Adipose tissue (tissue), 3 donors: ENCODE data around the gene FAM186B. TPM values are rescaled to one million over a fixed set of nuclear protein-coding genes. Genes with fewer than 3 reads are reported as not detected.

Source experiments
- H3K27ac ChIP-seq: one replicate; pipeline ENCODE4 v1.5.1; 2013; ENCODE audit warnings: low read depth, low read length
- WGBS, 3 donors: extraction: QIAGEN DNeasy Blood & Tissue Kit; methylation state at CpG; one replicate each; pipeline ENCODE4 v1.1.7; 2013; 5-methylcytosine and 5-hydroxymethylcytosine counted together
- polyA plus RNA-seq, 3 donors: library from polyadenylated mRNA; stranded (reverse); fragments of 200-250 nt; gene quantifications; one replicate each; pipeline ENCODE4 v1.2.3, GENCODE V29; 2013
- donor health status: healthy with polysubstance abuse.
- donor health status: Bipolar disorder and iron deficiency.
- donor health status: healthy.

Gene FAM186B
- polyA plus RNA-seq, 3 donors: 0.25 to 1.7 (median 0.67) TPM

- 78 to 86% (median 79%) methylated on average over 6 of the region's 6 CpGs for WGBS, 3 donors
- no peak overlapping the region for H3K27ac ChIP-seq
Measured at GRCh38 chr12:49562233-49562632, 43.2 kb downstream of the FAM186B start.

- WGBS, 3 donors: 81 to 91% (median 89%) methylated on average over 7 of the region's 7 CpGs
Measured at GRCh38 chr12:49560695-49561094, 44.7 kb downstream of the FAM186B start.

GRCh38 chr12:49559011-49559675 is 46.3 kb downstream of the FAM186B start:
- WGBS, 3 donors: 93 to 95% (median 95%) methylated on average over 17 of the region's 17 CpGs
- H3K27ac ChIP-seq: no peak overlapping the region

More at GRCh38 chr12:49560695-49561094, 44.7 kb downstream of the FAM186B start:
- H3K27ac ChIP-seq: no peak overlapping the region

- 87 to 93% (median 91%) methylated on average over 13 of the region's 13 CpGs for WGBS, 3 donors
- H3K27ac ChIP-seq: no peak overlapping the region
Measured at GRCh38 chr12:49558526-49558925, 46.9 kb downstream of the FAM186B start.

- no peak overlapping the region for H3K27ac ChIP-seq
- 70 to 81% (median 79%) methylated on average over 6 to 7 of the region's 7 CpGs for WGBS, 3 donors
Measured at GRCh38 chr12:49557917-49558215, 47.6 kb downstream of the FAM186B start.

GRCh38 chr12:49557187-49557916 is 48.1 kb downstream of the FAM186B start:
- 84 to 90% (median 88%) methylated on average over 18 of the region's 18 CpGs for WGBS, 3 donors
- no peak overlapping the region for H3K27ac ChIP-seq

GRCh38 chr12:49556391-49557186 is 48.9 kb downstream of the FAM186B start:
- no peak overlapping the region for H3K27ac ChIP-seq
- WGBS, 3 donors: 69 to 78% (median 76%) methylated on average over 12 of the region's 12 CpGs

GRCh38 chr12:49555631-49556390 is 49.6 kb downstream of the FAM186B start:
- 77 to 89% (median 80%) methylated on average over 17 to 18 of the region's 18 CpGs for WGBS, 3 donors
- no peak overlapping the region for H3K27ac ChIP-seq

- H3K27ac ChIP-seq: no peak overlapping the region
- 69 to 80% (median 79%) methylated on average over 13 to 15 of the region's 15 CpGs for WGBS, 3 donors
Measured at GRCh38 chr12:49554266-49554665, 51.2 kb downstream of the FAM186B start.

GRCh38 chr12:49553512-49554088 is 51.8 kb downstream of the FAM186B start:
- no peak overlapping the region for H3K27ac ChIP-seq
- 49 to 71% (median 68%) methylated on average over 2 of the region's 2 CpGs for WGBS, 3 donors

GRCh38 chr12:49552899-49553298 is 52.5 kb downstream of the FAM186B start:
- H3K27ac ChIP-seq: no peak overlapping the region
- WGBS, 3 donors: 84 to 90% (median 88%) methylated on average over 8 of the region's 8 CpGs

GRCh38 chr12:49552425-49552824 is 53.0 kb downstream of the FAM186B start:
- WGBS, 3 donors: 38 to 79% (median 45%) methylated on average over 9 of the region's 9 CpGs

GRCh38 chr12:49552014-49552413 is 53.4 kb downstream of the FAM186B start:
- 27 to 64% (median 57%) methylated on average over 7 of the region's 7 CpGs for WGBS, 3 donors
- no peak overlapping the region for H3K27ac ChIP-seq

More at GRCh38 chr12:49552425-49552824, 53.0 kb downstream of the FAM186B start:
- H3K27ac ChIP-seq: no peak overlapping the region

- WGBS, 3 donors: 34 to 88% (median 86%) methylated on average over 6 of the region's 6 CpGs
- no peak overlapping the region for H3K27ac ChIP-seq
Measured at GRCh38 chr12:49550693-49551252, 54.7 kb downstream of the FAM186B start.

GRCh38 chr12:49549735-49550692 is 55.4 kb downstream of the FAM186B start:
- 69 to 95% (median 94%) methylated on average over 25 to 28 of the region's 28 CpGs for WGBS, 3 donors
- H3K27ac ChIP-seq: no peak overlapping the region

GRCh38 chr12:49548822-49549648 is 56.4 kb downstream of the FAM186B start:
- WGBS, 3 donors: 8 to 62% (median 13%) methylated on average over 65 to 70 of the region's 70 CpGs
- no peak overlapping the region for H3K27ac ChIP-seq
